Mesenchymal stem cell (in vitro differentiated cells and primary cell): Measurements from ENCODE around the gene SLC9B2.

Source experiments
- DNase-seq: peaks from one replicate; pipeline ENCODE4 v3.0.0-alpha.2; 2013
- H2AFZ ChIP-seq: one replicate; pipeline ENCODE4 v1.6.1; 2013; ENCODE audit warnings: low read depth, mild to moderate bottlenecking, control low read depth, inconsistent platforms, low read length, moderate library complexity
- H2AK5ac ChIP-seq: 2 replicates; pipeline ENCODE4 v1.6.1; 2013; ENCODE audit warnings: low read length, moderate library complexity, mild to moderate bottlenecking, inconsistent platforms; ENCODE audit not compliant: severe bottlenecking
- H2BK120ac ChIP-seq: one replicate; pipeline ENCODE4 v1.6.1; 2013; ENCODE audit warnings: low read depth, mild to moderate bottlenecking, inconsistent platforms, low read length, moderate library complexity
- H2BK12ac ChIP-seq, 2 experiments: one replicate each; pipeline ENCODE4 v1.6.1; 2013; ENCODE audit warnings: inconsistent platforms in 2 of 2, low read length in 2 of 2, mild to moderate bottlenecking in 2 of 2, moderate library complexity in 2 of 2, control low read depth in 1 of 2
- H2BK15ac ChIP-seq: one replicate; pipeline ENCODE4 v1.6.1; 2013; ENCODE audit warnings: mild to moderate bottlenecking, low read depth, inconsistent platforms; ENCODE audit not compliant: poor library complexity, severe bottlenecking
- H2BK5ac ChIP-seq: 2 replicates; pipeline ENCODE4 v1.6.1; 2013; ENCODE audit warnings: low read depth, mild to moderate bottlenecking, low read length, control low read depth, inconsistent platforms; ENCODE audit not compliant: poor library complexity, severe bottlenecking
- H3K14ac ChIP-seq, 2 experiments: one replicate each; pipeline ENCODE4 v1.6.1; 2013; ENCODE audit warnings: inconsistent platforms in 2 of 2, low read length in 2 of 2, control low read depth in 1 of 2, mild to moderate bottlenecking in 1 of 2, moderate library complexity in 1 of 2
- H3K18ac ChIP-seq, 2 experiments: one replicate each; pipeline ENCODE4 v1.6.1; 2013; ENCODE audit warnings: inconsistent platforms in 2 of 2, low read length in 2 of 2, control low read depth in 1 of 2, low read depth in 1 of 2, mild to moderate bottlenecking in 1 of 2
- H3K23ac ChIP-seq, 2 experiments: one replicate each; pipeline ENCODE4 v1.6.1; 2013; ENCODE audit warnings: inconsistent platforms in 2 of 2, low read length in 2 of 2, mild to moderate bottlenecking in 2 of 2, moderate library complexity in 2 of 2, control low read depth in 1 of 2
- H3K27ac ChIP-seq: 2 replicates; pipeline ENCODE4 v1.5.1; 2013; ENCODE audit warnings: mild to moderate bottlenecking, moderate library complexity, low read length, control low read depth, inconsistent platforms; ENCODE audit not compliant: poor library complexity, severe bottlenecking
- H3K27me3 ChIP-seq, 2 experiments: 2 replicates each; pipeline versions ENCODE4 v1.6.1 to v1.7.0; 2013; ENCODE audit warnings: low read length in 2 of 2, mild to moderate bottlenecking in 2 of 2, moderate library complexity in 2 of 2, control low read depth in 1 of 2, inconsistent platforms in 1 of 2; ENCODE audit not compliant: control insufficient read depth in 1 of 2, insufficient read depth in 1 of 2
- H3K36me3 ChIP-seq, 2 experiments: 2 replicates each; pipeline versions ENCODE4 v1.6.1 to v1.7.0; 2013; ENCODE audit warnings: low read length in 2 of 2, control low read depth in 1 of 2, inconsistent platforms in 1 of 2, low read depth in 1 of 2, mild to moderate bottlenecking in 1 of 2; ENCODE audit not compliant: insufficient read depth in 2 of 2, control insufficient read depth in 1 of 2
- H3K4ac ChIP-seq, 2 experiments: one replicate each; pipeline ENCODE4 v1.6.1; 2013; ENCODE audit warnings: inconsistent platforms in 2 of 2, low read length in 2 of 2, mild to moderate bottlenecking in 2 of 2, moderate library complexity in 2 of 2, control low read depth in 1 of 2, low read depth in 1 of 2
- H3K4me1 ChIP-seq: 2 replicates; pipeline ENCODE4 v1.6.1; 2013; ENCODE audit warnings: low read depth, low read length, control low read depth; ENCODE audit not compliant: control insufficient read depth, insufficient read depth
- H3K4me2 ChIP-seq: 2 replicates; pipeline ENCODE4 v1.6.1; 2013; ENCODE audit warnings: low read length, mild to moderate bottlenecking, inconsistent platforms; ENCODE audit not compliant: poor library complexity, severe bottlenecking
- H3K4me3 ChIP-seq, 2 experiments: 2 replicates each; pipeline versions ENCODE4 v1.5.1 to v1.7.0; 2013; ENCODE audit warnings: low read length in 2 of 2, mild to moderate bottlenecking in 2 of 2, control low read depth in 1 of 2, low read depth in 1 of 2; ENCODE audit not compliant: insufficient read depth in 1 of 2
- H3K79me1 ChIP-seq: replicated peaks from 2 replicates; pipeline ENCODE4 v1.6.1; 2013; ENCODE audit warnings: mild to moderate bottlenecking, control low read depth, low read length, inconsistent platforms; ENCODE audit not compliant: poor library complexity, severe bottlenecking
- H3K9ac ChIP-seq: 2 replicates; pipeline ENCODE4 v1.7.0; 2013; ENCODE audit warnings: mild to moderate bottlenecking, low read length, moderate library complexity
- H3K9me3 ChIP-seq: 2 replicates; pipeline ENCODE4 v1.7.0; 2013; ENCODE audit warnings: mild to moderate bottlenecking, low read length; ENCODE audit not compliant: control insufficient read depth
- H4K8ac ChIP-seq: one replicate; pipeline ENCODE4 v1.6.1; 2013; ENCODE audit warnings: inconsistent platforms, mild to moderate bottlenecking, low read length, moderate library complexity
- H4K91ac ChIP-seq: one replicate; pipeline ENCODE4 v1.6.1; 2013; ENCODE audit warnings: mild to moderate bottlenecking, low read length, inconsistent platforms
- WGBS: methylation state at CpG from one replicate; pipeline ENCODE4 v1.1.7; 2013; ENCODE audit warnings: mixed read lengths; 5-methylcytosine and 5-hydroxymethylcytosine counted together

Gene SLC9B2

GRCh38 chr4:103097112-103097511 is 20.6 kb upstream of the SLC9B2 start:
- Histone ChIP-seq H3K4ac (no peak overlapping the region), H3K27ac (no peak overlapping the region), H3K18ac (no peak overlapping the region), H3K4me2 (no peak overlapping the region), H3K14ac (no peak overlapping the region), H3K9me3 (no peaks in the 10 kb centered on the region), H4K8ac (no peak overlapping the region), H3K79me1 (peaks cover 21% of the 10 kb centered on the region), H2BK120ac (no peak overlapping the region), H2BK5ac (no peak overlapping the region), H2BK15ac (no peak overlapping the region), H2AK5ac (no peak overlapping the region), H2BK12ac (no peak overlapping the region), H3K4me1 (peaks cover 11% of the 10 kb centered on the region), H3K27me3 (no peaks in the 10 kb centered on the region), H2AFZ (no peak overlapping the region), H3K23ac (no peak overlapping the region), H3K9ac (no peak overlapping the region), H3K36me3 (peaks cover 0 to 11% of the 10 kb centered on the region in 2 experiments), H3K4me3 (no peak overlapping the region), H4K91ac (no peak overlapping the region)
- no peak for DNase-seq
- 96% methylated on average over 1 of the region's 2 CpGs for WGBS

GRCh38 chr4:103095080-103095479 is 18.5 kb upstream of the SLC9B2 start:
- Histone ChIP-seq H3K79me1 (peaks cover 21% of the 10 kb centered on the region), H3K36me3 (peaks cover 5 to 30% of the 10 kb centered on the region in 2 experiments), H4K8ac (no peak overlapping the region), H3K4me1 (peaks cover 13% of the 10 kb centered on the region), H2BK12ac (no peak overlapping the region), H2BK5ac (no peak overlapping the region), H3K14ac (no peak overlapping the region), H3K23ac (no peak overlapping the region), H3K4me3 (no peak overlapping the region), H3K18ac (no peak overlapping the region), H2BK120ac (no peak overlapping the region), H4K91ac (no peak overlapping the region), H2AK5ac (no peak overlapping the region), H3K4ac (no peak overlapping the region), H3K27ac (no peak overlapping the region), H3K9me3 (no peaks in the 10 kb centered on the region), H2BK15ac (no peak overlapping the region), H2AFZ (no peak overlapping the region), H3K27me3 (no peaks in the 10 kb centered on the region), H3K9ac (no peak overlapping the region), H3K4me2 (no peak overlapping the region)
- no peak for DNase-seq
- 100% methylated on average over 3 of the region's 3 CpGs for WGBS

DNA sequence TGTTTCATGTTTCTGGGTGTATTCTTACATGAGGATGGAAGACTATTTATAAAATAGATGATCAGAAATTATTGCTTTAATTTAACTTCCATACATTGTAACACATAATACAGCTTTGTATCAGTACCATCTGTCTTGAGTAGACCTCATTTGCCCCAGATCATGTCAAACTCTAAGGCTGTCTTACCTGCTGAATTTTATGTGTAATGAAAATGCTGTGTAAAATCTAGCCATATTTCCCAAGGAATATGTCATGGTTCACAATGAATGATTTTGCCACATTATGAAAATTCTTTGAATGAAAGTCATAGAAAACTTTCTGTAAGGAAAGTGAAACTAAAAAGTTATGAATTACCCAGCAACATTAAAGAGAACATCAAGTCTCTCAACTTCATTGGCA is 15.7 kb upstream of the SLC9B2 start:
- H3K4me2 ChIP-seq: no peak overlapping the region
- peak overlapping the region; percentile 44 for H3K9ac ChIP-seq
- no peak overlapping the region for H2BK12ac ChIP-seq
- no peak overlapping the region for H3K23ac ChIP-seq
- peak; percentile 19 for DNase-seq
- H3K14ac ChIP-seq: no peak overlapping the region
- H3K4ac ChIP-seq: no peak overlapping the region
- no peak overlapping the region for H4K8ac ChIP-seq
- H3K27ac ChIP-seq: no peak overlapping the region
- no peak overlapping the region for H3K18ac ChIP-seq
- H3K4me3 ChIP-seq: peak overlapping the region in 1 of 2 experiments; percentile 54
- no peak overlapping the region for H4K91ac ChIP-seq
- H2AK5ac ChIP-seq: no peak overlapping the region
- H3K36me3 ChIP-seq: peaks cover 11 to 58% of the 10 kb centered on the region in 2 experiments
- no peak overlapping the region for H2AFZ ChIP-seq
- H2BK120ac ChIP-seq: no peak overlapping the region
- H3K4me1 ChIP-seq: peaks cover 5% of the 10 kb centered on the region
- H3K79me1 ChIP-seq: peaks cover 9% of the 10 kb centered on the region
- no peaks in the 10 kb centered on the region for H3K27me3 ChIP-seq
- H3K9me3 ChIP-seq: no peaks in the 10 kb centered on the region
- no peak overlapping the region for H2BK5ac ChIP-seq
- no peak overlapping the region for H2BK15ac ChIP-seq

DNA sequence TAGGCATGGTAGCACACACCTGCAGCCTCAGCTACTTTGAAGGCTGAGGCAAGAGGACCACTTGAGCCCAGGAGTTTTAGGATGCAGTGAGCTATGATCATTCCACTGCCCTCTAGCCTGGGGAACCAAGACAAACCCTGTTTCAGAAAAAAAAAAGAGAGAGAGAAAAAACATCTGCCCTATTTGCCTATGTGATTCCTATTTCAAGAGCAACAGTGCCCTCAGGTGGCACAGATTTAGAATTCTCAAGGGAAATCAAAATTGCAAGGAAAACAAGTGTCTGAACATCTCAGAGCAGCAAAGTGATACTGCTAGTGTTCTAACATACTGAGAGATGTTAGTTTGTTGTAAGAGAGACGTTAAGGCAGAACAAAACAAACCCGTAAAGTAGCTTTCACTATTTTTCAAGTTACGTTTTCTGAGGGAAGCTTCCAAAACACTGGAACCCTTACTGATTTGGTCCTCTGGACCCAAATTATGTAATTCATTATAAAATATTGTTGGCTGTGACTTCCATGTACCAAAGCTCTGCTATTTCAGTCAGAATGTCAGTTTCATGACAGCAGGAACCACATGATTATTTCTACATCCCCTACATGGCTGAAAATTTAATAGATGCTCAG is 15.2 kb upstream of the SLC9B2 start:
- Histone ChIP-seq H3K18ac (no peak overlapping the region), H3K4me2 (no peak overlapping the region), H3K27me3 (no peaks in the 10 kb centered on the region), H3K4ac (no peak overlapping the region), H2AK5ac (no peak overlapping the region), H3K14ac (no peak overlapping the region), H2BK12ac (no peak overlapping the region), H3K9ac (peak overlapping the region; percentile 44), H3K79me1 (peaks cover 7% of the 10 kb centered on the region), H3K23ac (no peak overlapping the region), H3K9me3 (no peaks in the 10 kb centered on the region), H3K27ac (no peak overlapping the region), H3K4me3 (peak overlapping the region in 1 of 2 experiments; percentile 54), H2BK120ac (no peak overlapping the region), H2AFZ (no peak overlapping the region), H4K91ac (no peak overlapping the region), H3K36me3 (peaks cover 16 to 63% of the 10 kb centered on the region in 2 experiments), H2BK15ac (no peak overlapping the region), H4K8ac (no peak overlapping the region), H3K4me1 (peaks cover 4% of the 10 kb centered on the region), H2BK5ac (no peak overlapping the region)
- 86% methylated on average over 1 of the region's 3 CpGs for WGBS
- peak; percentile 74 for DNase-seq
